K562 (cell line): ENCODE data around the gene ADAM10. TPM values are rescaled to one million over a fixed set of nuclear protein-coding genes. Genes with fewer than 3 reads are reported as not detected.

Experiments
- ATAC-seq: fragments of 200-7000 bp; cut with Tn5 transposase; 3 replicates; pipeline ENCODE4 v1.9.1; 2020; ENCODE audit warnings: moderate library complexity
- BruUV-seq: library from RNA; stranded (reverse); fragments of 400-500 nt; replicated peaks from 2 replicates; lab custom pipeline; 2021; lab: Mats Ljungman, UMichigan
- CTCF ChIA-PET: fragments of 300-600 bp; formaldehyde crosslinking; extraction: SDS; loops from one replicate; lab custom pipeline; 2021; ENCODE audit warnings: low intra/inter-chr PET ratio; lab: Yijun Ruan, JAX
- POLR2A ChIA-PET: fragments of 300-600, 350-650 bp; sonication (Branson Sonifier 250); formaldehyde crosslinking; extraction: SDS; loops from one replicate; lab custom pipeline; 2021; ENCODE audit warnings: antibody characterized with exemption, inconsistent platforms; lab: Yijun Ruan, JAX
- DNase-seq, 4 experiments: peaks; one replicate each; pipeline versions ENCODE4 v3.0.0 to v3.0.0-alpha.2; 2011 to 2018; ENCODE audit warnings: low spot score in 3 of 4, mixed read lengths in 3 of 4; ENCODE audit errors: extremely low read depth in 1 of 4
- FAIRE-seq: peaks from 2 replicates; lab custom pipeline; 2011; peaks lifted over from hg19 to GRCh38; lab: Jason Lieb, UNC
- H2AFZ ChIP-seq: 2 replicates; pipeline ENCODE4 v1.6.0; 2011; ENCODE audit warnings: low read depth, low read length, control low read depth, inconsistent platforms
- H3K27ac ChIP-seq: fragments of 200-600 bp; 3 replicates; pipeline ENCODE4 v1.8.0; 2011; ENCODE audit warnings: low read depth, mild to moderate bottlenecking, control low read depth, inconsistent platforms, low read length, moderate library complexity, mixed read lengths; ENCODE audit errors: extremely low read depth
- H3K27me3 ChIP-seq, 2 experiments: fragments of 300-600 bp in 1 of 2; 2 replicates in 1 of 2; 3 replicates in 1 of 2; pipeline versions ENCODE4 v1.6.0 to v1.8.0; 2011; ENCODE audit warnings: inconsistent platforms in 2 of 2, low read length in 2 of 2, mild to moderate bottlenecking in 1 of 2, mixed read lengths in 1 of 2, moderate library complexity in 1 of 2; ENCODE audit not compliant: control insufficient read depth in 2 of 2, insufficient read depth in 2 of 2
- H3K36me3 ChIP-seq: fragments of 300-600 bp; 3 replicates; pipeline ENCODE4 v1.8.0; 2011; ENCODE audit warnings: mild to moderate bottlenecking, low read length, inconsistent platforms; ENCODE audit not compliant: control insufficient read depth, insufficient read depth
- H3K4me1 ChIP-seq, 2 experiments: fragments of 200-600 bp in 1 of 2; replicated peaks in 1 of 2; 2 replicates in 1 of 2; 3 replicates in 1 of 2; pipeline versions ENCODE4 v1.5.1 to v1.8.0; 2011; ENCODE audit warnings: inconsistent platforms in 2 of 2, low read length in 2 of 2, mild to moderate bottlenecking in 1 of 2, mixed read lengths in 1 of 2, moderate library complexity in 1 of 2; ENCODE audit not compliant: control insufficient read depth in 2 of 2, insufficient read depth in 2 of 2
- H3K4me2 ChIP-seq: 2 replicates; pipeline ENCODE4 v1.6.1; 2011; ENCODE audit warnings: low read length, control low read depth, inconsistent platforms, mixed read lengths; ENCODE audit not compliant: insufficient read depth
- H3K4me3 ChIP-seq: fragments of 200-600 bp; sonication (generic), shearing (Covaris generic); 2 replicates; pipeline ENCODE4 v1.5.1; 2016; ENCODE audit warnings: control low read depth, inconsistent platforms
- H3K79me2 ChIP-seq: fragments of 200-600 bp; 3 replicates; pipeline ENCODE4 v1.8.0; 2011; ENCODE audit warnings: low read length, inconsistent platforms; ENCODE audit not compliant: control insufficient read depth, insufficient read depth
- H3K9ac ChIP-seq, 2 experiments: 2 replicates each; pipeline versions ENCODE4 v1.6.0 to v1.6.1; 2011; ENCODE audit warnings: low read depth in 2 of 2, low read length in 2 of 2, control low read depth in 1 of 2, inconsistent platforms in 1 of 2, mild to moderate bottlenecking in 1 of 2, mixed read lengths in 1 of 2; ENCODE audit not compliant: insufficient read depth in 1 of 2
- H3K9me1 ChIP-seq: one replicate; pipeline ENCODE4 v1.6.0; 2011; ENCODE audit warnings: inconsistent platforms, mild to moderate bottlenecking, low read length, moderate library complexity; ENCODE audit not compliant: control insufficient read depth, insufficient read depth
- H3K9me3 ChIP-seq: replicated peaks from 2 replicates; pipeline ENCODE4 v1.5.1; 2011; ENCODE audit warnings: low read depth, low read length, inconsistent platforms; ENCODE audit not compliant: control insufficient read depth, insufficient read depth
- H4K20me1 ChIP-seq: replicated peaks from 2 replicates; pipeline ENCODE4 v1.6.1; 2011; ENCODE audit warnings: low read length, inconsistent platforms, mixed read lengths; ENCODE audit not compliant: control insufficient read depth, insufficient read depth
- EZH2 ChIP-seq: IDR thresholded peaks from 2 replicates; pipeline ENCODE4 v1.6.1; 2012; ENCODE audit warnings: low read depth, mild to moderate bottlenecking, inconsistent platforms, low read length, borderline replicate concordance
- MYNN ChIP-seq, 2 experiments: sonication (generic); formaldehyde crosslinking in 1 of 2; IDR thresholded peaks; 2 replicates each; pipeline versions ENCODE4 v1.5.0 to v1.6.1; 2016 to 2020; ENCODE audit warnings: antibody characterized with exemption in 1 of 2, missing genetic modification reagents in 1 of 2
- SMAD3 ChIP-seq: fragments of 450-650 bp; formaldehyde crosslinking; conservative IDR thresholded peaks from 2 replicates; pipeline ENCODE4 v1.4.0; 2020; ENCODE audit warnings: mild to moderate bottlenecking
- ZNF277 ChIP-seq: fragments of 250-450 bp; sonication (Bioruptor Pico); IDR thresholded peaks from 2 replicates; pipeline ENCODE4 v1.8.0; 2022; ENCODE audit warnings: inconsistent platforms, mild to moderate bottlenecking, moderate library complexity, borderline replicate concordance
- WGBS: fragments of 100-300 bp; shearing (Covaris generic); methylation state at CpG from one replicate; pipeline ENCODE4 v1.1.6; 2016; ENCODE audit warnings: low coverage, mixed read lengths; ENCODE audit not compliant: insufficient coverage; ENCODE audit errors: missing lambda C conversion rate; 5-methylcytosine and 5-hydroxymethylcytosine counted together
- in situ Hi-C: fragments of 300-500 bp; cut with MboI; formaldehyde crosslinking; loops from 4 replicates; pipeline ENCODE4 v1.15.0; 2018; ENCODE audit warnings: inconsistent platforms, mixed read lengths
- intact Hi-C: fragments of 100-400 bp; cut with micrococcal nuclease; formaldehyde crosslinking; loops from 2 replicates; pipeline ENCODE4 v1.14.2; 2022
- polyA plus RNA-seq, 8 experiments: library from polyadenylated mRNA; depleted of rRNA in 4 of 8; stranded (reverse) in 5 of 8; unstranded in 3 of 8; fragments of >200 nt; fragmentation: Nextera tagmentation in 2 of 8; fragmentation: Illumina TruSeq in 1 of 8; extraction: Ambion mirVana in 2 of 8; extraction: Trizol in 1 of 8; gene quantifications; 2 replicates each; pipeline versions ENCODE4 v1.2.1 to v1.2.3, GENCODE V29; 2011 to 2014; ENCODE audit warnings: inconsistent platforms in 1 of 8, missing spikeins in 1 of 8
- total RNA-seq, 7 experiments: library from RNA; depleted of rRNA in 6 of 7; stranded (reverse); fragments of >200 nt in 6 of 7; fragmentation: Illumina TruSeq in 2 of 7; extraction: Trizol in 2 of 7; gene quantifications; 2 replicates each; pipeline versions ENCODE4 v1.2.1 to v1.2.3, GENCODE V29; 2011 to 2021; ENCODE audit warnings: low replicate concordance in 1 of 7

ADAM10 gene
- total and polyA plus RNA-seq, 9 of the 15 experiments (the other 6 are each of a cell fraction or from before 2014, with no cell fraction given) = 11.9 to 152 (median 57.3) TPM

DNA sequence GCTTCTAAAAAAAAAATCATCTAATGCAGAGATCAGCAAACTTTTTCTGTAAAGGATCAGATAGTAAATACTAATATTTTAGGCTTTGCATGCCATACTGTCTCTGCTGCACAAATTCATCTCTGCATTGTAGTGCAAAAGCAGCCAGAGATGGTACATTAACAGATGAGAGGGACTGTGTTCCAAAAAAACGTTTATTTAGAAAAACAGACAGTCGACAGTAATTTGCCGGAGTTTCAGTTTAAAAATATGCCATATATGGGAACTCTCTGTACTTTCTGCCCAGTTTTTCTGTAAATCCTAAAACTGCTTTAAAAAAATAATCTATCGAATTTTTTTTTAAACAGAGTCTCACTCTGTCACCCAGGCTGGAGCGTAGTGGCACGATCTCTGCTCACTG is 35.8 kb upstream of the ADAM10 start:
- no peak for DNase-seq
- Histone ChIP-seq H3K4me1 (peaks cover 1 to 5% of the 10 kb centered on the region in 2 experiments; a peak in 2 of 5 replicates), H3K27me3 (no peaks in the 10 kb centered on the region), H3K27ac (no peak overlapping the region), H3K9ac (no peak overlapping the region), H2AFZ (no peak overlapping the region), H3K4me2 (no peak overlapping the region)
- intact Hi-C loops = no loop called here
- in situ Hi-C loops = no loop called here
- TF ChIP-seq MYNN (IDR thresholded peaks at IDR 0.05) (no peak), MYNN (CRISPR knock-in tag; IDR thresholded peaks at IDR 0.05) (no peak), EZH2 (no peak), ZNF277 (CRISPR knock-in tag) (no peak), SMAD3 (CRISPR knock-in tag) (no peak)
- TF ChIP-seq, all 486 proteins: peak for 0
- FAIRE-seq = no peak
- H3K36me3 ChIP-seq = peaks cover 11% of the 10 kb centered on the region; the same call in 1 of the 3 replicates
- WGBS = 73% methylated on average over 6 of the region's 6 CpGs
- H3K9me1 ChIP-seq = no peaks in the 10 kb centered on the region
- no peaks in the 10 kb centered on the region for H4K20me1 ChIP-seq
- ChIA-PET POLR2A (interaction anchor here (1.4 kb wide), 1 partner anchor 15 kb away, joined by 3 read pairs; the partner anchor contains the start of gene MINDY2), CTCF (no interaction called here)
- BruUV-seq = no TSS peak
- peaks cover 38% of the 10 kb centered on the region for H3K79me2 ChIP-seq
- no peak overlapping the region for H3K4me3 ChIP-seq
- no peaks in the 10 kb centered on the region for H3K9me3 ChIP-seq
- no peak for ATAC-seq
